Mesendoderm (in vitro differentiated cells): ENCODE measurements around the gene EPAS1.

ENCODE experiments used
- DNase-seq: peaks from one replicate; pipeline ENCODE4 v3.0.0; 2013
- H2AK5ac ChIP-seq: 2 replicates; pipeline ENCODE4 v1.6.1; 2013; ENCODE audit warnings: low read length, inconsistent platforms
- H2BK120ac ChIP-seq: 2 replicates; pipeline ENCODE4 v1.6.1; 2013; ENCODE audit warnings: low read depth, mild to moderate bottlenecking, low read length, moderate library complexity, mixed read lengths
- H2BK15ac ChIP-seq: replicated peaks from 2 replicates; pipeline ENCODE4 v1.6.1; 2013; ENCODE audit warnings: low read depth, mild to moderate bottlenecking, moderate library complexity
- H2BK5ac ChIP-seq: 2 replicates; pipeline ENCODE4 v1.6.1; 2013; ENCODE audit warnings: low read length, inconsistent platforms
- H3K18ac ChIP-seq: 2 replicates; pipeline ENCODE4 v1.6.1; 2013; ENCODE audit warnings: mild to moderate bottlenecking, low read length, mixed read lengths
- H3K23ac ChIP-seq: one replicate; pipeline ENCODE4 v1.6.1; 2013; ENCODE audit warnings: low read length
- H3K27ac ChIP-seq: 2 replicates; pipeline ENCODE4 v1.5.1; 2013; ENCODE audit warnings: low read depth, mild to moderate bottlenecking, inconsistent platforms, low read length, moderate library complexity
- H3K27me3 ChIP-seq: 2 replicates; pipeline ENCODE4 v1.6.1; 2013; ENCODE audit warnings: low read length, control low read depth, mild to moderate bottlenecking, inconsistent platforms; ENCODE audit not compliant: insufficient read depth, poor library complexity
- H3K36me3 ChIP-seq: 2 replicates; pipeline ENCODE4 v1.6.1; 2013; ENCODE audit warnings: low read length, inconsistent platforms; ENCODE audit not compliant: control insufficient read depth, insufficient read depth
- H3K4ac ChIP-seq: one replicate; pipeline ENCODE4 v1.6.1; 2013; ENCODE audit warnings: low read depth, mild to moderate bottlenecking, low read length, moderate library complexity
- H3K4me1 ChIP-seq: 2 replicates; pipeline ENCODE4 v1.6.1; 2013; ENCODE audit warnings: low read depth, low read length, inconsistent platforms; ENCODE audit not compliant: control insufficient read depth
- H3K4me2 ChIP-seq: 2 replicates; pipeline ENCODE4 v1.6.1; 2013; ENCODE audit warnings: low read length
- H3K4me3 ChIP-seq: 2 replicates; pipeline ENCODE4 v1.5.1; 2013; ENCODE audit warnings: mild to moderate bottlenecking, low read length
- H3K56ac ChIP-seq: one replicate; pipeline ENCODE4 v1.6.1; 2013; ENCODE audit warnings: low read length
- H3K79me1 ChIP-seq: 2 replicates; pipeline ENCODE4 v1.6.1; 2013; ENCODE audit warnings: low read length, inconsistent platforms
- H3K79me2 ChIP-seq: 2 replicates; pipeline ENCODE4 v1.6.1; 2013; ENCODE audit warnings: mild to moderate bottlenecking, low read length; ENCODE audit not compliant: control insufficient read depth, insufficient read depth
- H3K9ac ChIP-seq: 2 replicates; pipeline ENCODE4 v1.6.1; 2013; ENCODE audit warnings: low read length, inconsistent platforms
- H4K5ac ChIP-seq: one replicate; pipeline ENCODE4 v1.6.1; 2013; ENCODE audit warnings: low read length
- H4K8ac ChIP-seq: one replicate; pipeline ENCODE4 v1.6.1; 2013; ENCODE audit warnings: low read depth, mild to moderate bottlenecking, control low read depth, low read length, moderate library complexity
- WGBS: extraction: QIAGEN DNeasy Blood & Tissue Kit; methylation state at CpG from one replicate; pipeline ENCODE4 v1.1.7; 2013; ENCODE audit warnings: low lambda C conversion rate, missing lambda C conversion rate; ENCODE audit not compliant: insufficient coverage; ENCODE audit errors: extremely low coverage; 5-methylcytosine and 5-hydroxymethylcytosine counted together

Gene EPAS1

DNA sequence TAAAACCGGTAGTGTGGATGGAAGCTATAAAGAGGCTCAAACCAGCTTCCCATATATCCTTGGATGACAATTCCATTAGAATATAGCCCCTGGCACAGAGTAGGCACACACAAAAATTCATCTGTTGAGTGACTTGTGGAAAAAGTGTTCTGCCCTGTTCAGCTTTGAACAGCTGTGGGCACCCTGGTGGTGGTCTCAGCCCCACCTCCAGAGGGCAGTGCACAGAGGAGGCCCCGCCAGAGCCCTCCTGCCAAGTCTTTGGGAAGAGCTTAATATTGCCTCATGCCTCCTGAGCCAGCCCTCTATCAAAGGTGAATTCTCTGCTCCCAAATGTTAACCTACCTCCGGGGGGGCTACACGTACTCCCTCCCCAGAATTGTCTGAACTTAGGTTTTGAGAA, 30.4 kb downstream of the EPAS1 start:
- H3K27ac ChIP-seq = no peak overlapping the region
- no peaks in the 10 kb centered on the region for H3K27me3 ChIP-seq
- no peak overlapping the region for H2BK15ac ChIP-seq
- H3K23ac ChIP-seq = no peak overlapping the region
- no peak overlapping the region for H3K18ac ChIP-seq
- H3K4ac ChIP-seq = no peak overlapping the region
- no peaks in the 10 kb centered on the region for H3K4me1 ChIP-seq
- H3K36me3 ChIP-seq = no peaks in the 10 kb centered on the region
- no peak overlapping the region for H4K5ac ChIP-seq
- no peak overlapping the region for H3K4me2 ChIP-seq
- H2AK5ac ChIP-seq = no peak overlapping the region
- DNase-seq = no peak
- H4K8ac ChIP-seq = no peak overlapping the region
- H3K4me3 ChIP-seq = no peak overlapping the region
- H2BK120ac ChIP-seq = no peak overlapping the region
- H3K56ac ChIP-seq = no peak overlapping the region
- H3K9ac ChIP-seq = no peak overlapping the region
- no CpG with 5 or more reads among the region's 4 CpGs for whole genome bisulfite sequencing
- no peaks in the 10 kb centered on the region for H3K79me1 ChIP-seq
- H3K79me2 ChIP-seq = no peaks in the 10 kb centered on the region
- H2BK5ac ChIP-seq = no peak overlapping the region

DNA sequence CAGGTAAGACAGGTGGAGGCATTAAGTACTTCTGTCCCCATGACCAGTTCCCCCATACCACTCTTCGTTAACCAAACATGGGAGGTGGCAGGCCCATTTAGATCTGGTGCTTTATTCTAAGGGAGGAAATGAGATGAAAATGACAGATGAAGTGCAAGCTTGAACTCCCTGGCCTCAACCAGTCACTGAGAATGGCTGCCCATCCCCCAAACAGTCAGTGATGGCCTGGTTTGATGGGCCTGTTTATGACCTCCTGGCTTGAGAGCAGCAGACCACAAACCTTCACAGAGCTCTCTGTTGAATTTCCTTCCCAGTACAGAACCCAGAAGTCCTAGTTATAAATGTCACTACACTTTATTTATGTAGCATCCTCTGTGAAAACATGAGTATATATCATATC, 31.1 kb downstream of the EPAS1 start:
- H3K18ac ChIP-seq = no peak overlapping the region
- H2BK15ac ChIP-seq = no peak overlapping the region
- H3K27me3 ChIP-seq = no peaks in the 10 kb centered on the region
- no peaks in the 10 kb centered on the region for H3K4me1 ChIP-seq
- no peak overlapping the region for H3K23ac ChIP-seq
- H3K4me2 ChIP-seq = no peak overlapping the region
- no peak overlapping the region for H3K56ac ChIP-seq
- DNase-seq = no peak
- no peak overlapping the region for H3K9ac ChIP-seq
- H3K79me2 ChIP-seq = no peaks in the 10 kb centered on the region
- no peak overlapping the region for H4K8ac ChIP-seq
- no peak overlapping the region for H2BK120ac ChIP-seq
- no peak overlapping the region for H3K4me3 ChIP-seq
- no peaks in the 10 kb centered on the region for H3K79me1 ChIP-seq
- no peaks in the 10 kb centered on the region for H3K36me3 ChIP-seq
- no peak overlapping the region for H2AK5ac ChIP-seq
- H2BK5ac ChIP-seq = no peak overlapping the region
- WGBS = no CpG with 5 or more reads among the region's 1 CpG
- no peak overlapping the region for H3K27ac ChIP-seq
- no peak overlapping the region for H4K5ac ChIP-seq
- no peak overlapping the region for H3K4ac ChIP-seq

DNA sequence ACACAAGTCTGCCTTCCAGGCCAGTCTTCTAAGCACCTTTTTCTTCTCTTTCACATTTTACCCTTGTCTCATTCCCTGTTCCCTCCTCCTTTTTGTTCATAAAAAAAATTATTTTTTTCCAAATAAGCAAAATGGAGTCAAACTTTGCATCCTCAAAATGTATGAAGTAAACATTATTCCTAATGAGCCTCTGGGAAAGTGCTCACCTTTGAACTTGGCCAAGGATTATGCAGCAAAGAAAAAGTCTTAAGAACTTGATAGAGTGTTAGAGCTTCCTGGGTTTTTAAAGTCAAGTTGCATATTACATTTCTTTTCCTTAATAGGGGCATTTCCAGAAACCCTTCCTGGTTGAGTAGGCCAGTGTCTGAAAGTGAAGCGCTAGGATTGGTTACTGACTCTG, 31.6 kb downstream of the EPAS1 start:
- Histone ChIP-seq H3K4me3 (no peak overlapping the region), H3K36me3 (no peaks in the 10 kb centered on the region), H3K4me1 (no peaks in the 10 kb centered on the region), H3K23ac (no peak overlapping the region), H3K79me2 (no peaks in the 10 kb centered on the region), H4K8ac (no peak overlapping the region), H3K79me1 (no peaks in the 10 kb centered on the region), H3K18ac (no peak overlapping the region), H2BK120ac (no peak overlapping the region), H2BK15ac (no peak overlapping the region), H3K4me2 (no peak overlapping the region), H3K9ac (no peak overlapping the region), H3K27me3 (no peaks in the 10 kb centered on the region), H2BK5ac (no peak overlapping the region), H3K56ac (no peak overlapping the region), H2AK5ac (no peak overlapping the region), H3K27ac (no peak overlapping the region), H3K4ac (no peak overlapping the region), H4K5ac (no peak overlapping the region)
- DNase-seq = no peak
- WGBS = no CpG with 5 or more reads among the region's 1 CpG

DNA sequence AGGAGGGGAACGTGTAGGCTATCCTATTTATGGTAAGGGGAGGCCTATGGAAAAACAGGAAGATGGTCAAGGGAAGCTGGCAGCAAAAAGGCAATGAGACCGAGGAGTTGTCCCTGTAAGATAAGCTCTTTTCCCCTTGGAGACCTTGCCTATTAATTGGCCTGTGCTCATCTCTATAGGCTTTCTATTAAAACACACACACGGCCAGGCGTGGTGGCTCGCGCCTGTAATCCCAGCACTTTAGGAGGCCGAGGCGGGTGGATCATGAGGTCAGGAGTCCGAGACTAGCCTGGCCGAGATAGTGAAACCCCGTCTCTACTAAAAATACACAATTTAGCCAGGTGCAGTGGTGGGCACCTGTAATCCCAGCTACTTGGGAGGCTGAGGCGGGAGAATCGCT, 32.1 kb downstream of the EPAS1 start:
- no peak overlapping the region for H2BK15ac ChIP-seq
- WGBS = no CpG with 5 or more reads among the region's 13 CpGs
- no peak overlapping the region for H3K4me3 ChIP-seq
- H3K79me2 ChIP-seq = no peaks in the 10 kb centered on the region
- H4K5ac ChIP-seq = no peak overlapping the region
- no peak overlapping the region for H4K8ac ChIP-seq
- H3K23ac ChIP-seq = no peak overlapping the region
- no peak overlapping the region for H2BK120ac ChIP-seq
- DNase-seq = no peak
- no peak overlapping the region for H3K4me2 ChIP-seq
- H2BK5ac ChIP-seq = no peak overlapping the region
- no peak overlapping the region for H2AK5ac ChIP-seq
- H3K4ac ChIP-seq = no peak overlapping the region
- H3K9ac ChIP-seq = no peak overlapping the region
- no peaks in the 10 kb centered on the region for H3K79me1 ChIP-seq
- no peak overlapping the region for H3K18ac ChIP-seq
- H3K27ac ChIP-seq = no peak overlapping the region
- no peaks in the 10 kb centered on the region for H3K36me3 ChIP-seq
- H3K56ac ChIP-seq = no peak overlapping the region
- H3K27me3 ChIP-seq = no peaks in the 10 kb centered on the region
- no peaks in the 10 kb centered on the region for H3K4me1 ChIP-seq

DNA sequence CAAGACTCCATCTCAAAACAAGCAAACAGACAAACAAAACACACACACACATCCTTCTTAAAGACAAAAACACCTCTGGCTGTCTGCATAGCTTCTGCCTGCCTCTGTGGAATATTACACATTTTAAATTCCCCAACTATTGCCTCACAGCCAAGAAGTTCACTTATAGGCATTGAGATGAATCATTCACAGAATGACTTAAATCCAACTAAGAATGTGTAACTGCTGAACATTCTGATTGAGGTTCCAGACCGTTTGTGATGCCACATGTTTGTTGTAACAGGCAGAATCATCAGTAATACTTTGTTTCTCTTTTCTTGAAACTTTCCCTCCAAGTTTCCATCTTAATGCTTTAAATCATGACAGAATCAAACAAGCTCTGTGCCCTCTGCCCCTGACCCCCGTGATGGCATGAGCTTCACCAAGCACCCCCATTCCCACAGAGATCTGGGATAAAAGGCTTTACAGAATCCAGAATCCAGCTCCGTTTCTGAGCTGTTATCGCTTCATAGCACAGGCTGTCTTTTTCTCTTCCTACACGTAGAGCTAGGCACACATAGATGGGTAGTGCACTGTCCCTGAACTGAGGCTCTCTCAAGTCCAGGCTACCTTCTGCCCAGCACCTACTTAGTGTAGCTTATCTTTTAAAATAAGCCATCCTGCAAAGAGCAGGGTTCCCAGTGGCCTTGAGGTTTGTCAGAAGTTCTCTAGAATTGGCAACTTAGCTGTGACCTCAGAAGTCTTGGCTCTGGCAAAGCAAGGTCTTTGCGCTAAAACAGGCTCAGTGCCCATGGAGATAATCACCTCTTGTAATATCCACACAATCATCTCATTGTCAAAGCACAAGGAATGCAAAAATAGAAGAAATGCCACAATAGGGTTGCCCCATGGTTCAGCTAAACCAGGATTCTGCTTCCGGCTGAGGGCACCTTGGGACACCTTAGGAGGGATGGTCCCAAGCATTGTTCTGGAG, 32.9 kb downstream of the EPAS1 start:
- Histone ChIP-seq H4K5ac (no peak overlapping the region), H2BK5ac (no peak overlapping the region), H2BK120ac (no peak overlapping the region), H3K27ac (no peak overlapping the region), H3K4ac (no peak overlapping the region), H3K79me1 (no peaks in the 10 kb centered on the region), H3K27me3 (no peaks in the 10 kb centered on the region), H2AK5ac (no peak overlapping the region), H3K23ac (no peak overlapping the region), H3K9ac (no peak overlapping the region), H3K4me1 (no peaks in the 10 kb centered on the region), H3K4me3 (no peak overlapping the region), H3K4me2 (no peak overlapping the region), H3K36me3 (no peaks in the 10 kb centered on the region), H3K79me2 (no peaks in the 10 kb centered on the region), H4K8ac (no peak overlapping the region), H3K18ac (no peak overlapping the region), H2BK15ac (no peak overlapping the region), H3K56ac (no peak overlapping the region)
- no peak for DNase-seq
- WGBS = no CpG with 5 or more reads among the region's 7 CpGs
